B cell (primary cell): ENCODE results near the gene POLR3K. TPM values are rescaled to one million over a fixed set of nuclear protein-coding genes. Genes with fewer than 3 reads are reported as not detected.

Experiments used
- ATAC-seq: fragments of 200-7000 bp; cut with Tn5 transposase; one replicate; pipeline ENCODE4 v1.10.0; 2021; ENCODE audit warnings: low read depth, mild to moderate bottlenecking, moderate number of reproducible peaks, moderate library complexity
- CTCF ChIA-PET: fragments of 350-600 bp; sonication (Branson Sonifier 250); formaldehyde crosslinking; loops from one replicate; lab custom pipeline; 2021; ENCODE audit warnings: antibody characterized with exemption, inconsistent platforms; lab: Charles Lee
- POLR2A ChIA-PET: fragments of 350-600 bp; sonication (Branson Sonifier 250); formaldehyde crosslinking; loops from one replicate; lab custom pipeline; 2021; ENCODE audit warnings: antibody characterized with exemption; lab: Charles Lee
- DNase-seq: peaks from one replicate; pipeline ENCODE4 v3.0.0; 2013
- H2AFZ ChIP-seq: 2 replicates; pipeline ENCODE4 v1.6.1; 2012; ENCODE audit warnings: mild to moderate bottlenecking, low read depth, low read length; ENCODE audit not compliant: insufficient read depth, poor library complexity, severe bottlenecking
- H3K27ac ChIP-seq, 2 donors: 1 replicate in 1 of 2; 2 replicates in 1 of 2; pipeline ENCODE4 v1.5.1; 2012 to 2013; ENCODE audit warnings: low read length in 2 of 2, mild to moderate bottlenecking in 2 of 2, moderate library complexity in 1 of 2
- H3K27me3 ChIP-seq, 4 experiments: fragments of 200-600 bp in 1 of 4; sonication (generic) in 1 of 4; replicated peaks in 1 of 4; 1 replicate in 2 of 4; 2 replicates in 2 of 4; pipeline versions ENCODE4 v1.6.1 to v1.7.0; 2013 to 2016; ENCODE audit warnings: low read length in 3 of 4, mild to moderate bottlenecking in 2 of 4, mixed read lengths in 1 of 4, moderate library complexity in 1 of 4; ENCODE audit not compliant: insufficient read depth in 4 of 4, control insufficient read depth in 3 of 4; ENCODE audit errors: control extremely low read depth in 1 of 4
- H3K36me3 ChIP-seq, 2 experiments: replicated peaks in 1 of 2; 1 replicate in 1 of 2; 2 replicates in 1 of 2; pipeline versions ENCODE4 v1.6.1 to v1.7.1; 2013; ENCODE audit warnings: low read length in 1 of 2; ENCODE audit not compliant: insufficient read depth in 2 of 2, control insufficient read depth in 1 of 2; ENCODE audit errors: control extremely low read depth in 1 of 2, extremely low read depth in 1 of 2
- H3K4me1 ChIP-seq, 2 donors: fragments of 200-600 bp in 1 of 2; sonication (generic) in 1 of 2; 1 replicate in 1 of 2; 2 replicates in 1 of 2; pipeline versions ENCODE4 v1.5.1 to v1.6.1; 2013 to 2017; ENCODE audit warnings: low read length in 2 of 2; ENCODE audit not compliant: control insufficient read depth in 2 of 2, insufficient read depth in 2 of 2
- H3K4me2 ChIP-seq: replicated peaks from 2 replicates; pipeline ENCODE3; 2012; ENCODE audit warnings: mild to moderate bottlenecking, low read depth, low read length; ENCODE audit not compliant: poor library complexity, severe bottlenecking
- H3K4me3 ChIP-seq, 5 experiments: fragments of 200-600 bp in 1 of 5; sonication (generic) in 1 of 5; 1 replicate in 3 of 5; 2 replicates in 2 of 5; pipeline versions ENCODE4 v1.5.1 to v1.7.0; 2011 to 2016; ENCODE audit warnings: low read length in 4 of 5, mild to moderate bottlenecking in 4 of 5, low read depth in 2 of 5, control low read depth in 1 of 5, moderate library complexity in 1 of 5; ENCODE audit not compliant: insufficient read depth in 1 of 5; ENCODE audit errors: control extremely low read depth in 1 of 5, extremely low read depth in 1 of 5
- H3K79me2 ChIP-seq: fragments of 200-600 bp; sonication (generic); one replicate; pipeline ENCODE4 v1.6.0; 2016; ENCODE audit warnings: low read length; ENCODE audit not compliant: control insufficient read depth, insufficient read depth
- H3K9ac ChIP-seq: fragments of 200-600 bp; sonication (generic); 2 replicates; pipeline ENCODE4 v1.6.1; 2017; ENCODE audit warnings: mild to moderate bottlenecking, low read length, moderate library complexity
- H3K9me3 ChIP-seq, 3 donors: one replicate each; pipeline versions ENCODE4 v1.6.1 to v1.7.1; 2013; ENCODE audit warnings: low read length in 2 of 3; ENCODE audit not compliant: control insufficient read depth in 2 of 3, insufficient read depth in 1 of 3; ENCODE audit errors: control extremely low read depth in 1 of 3
- H4K20me1 ChIP-seq: 2 replicates; pipeline ENCODE4 v1.6.0; 2012; ENCODE audit warnings: mild to moderate bottlenecking, low read length; ENCODE audit not compliant: insufficient read depth, control insufficient read depth, poor library complexity, severe bottlenecking
- H3K27ac Mint-ChIP-seq: one replicate; pipeline ENCODE4 v1.8.0; 2021; ENCODE audit warnings: mixed read lengths
- H3K27me3 Mint-ChIP-seq: one replicate; pipeline ENCODE4 v1.8.0; 2021; ENCODE audit warnings: mixed read lengths
- H3K4me1 Mint-ChIP-seq: one replicate; pipeline ENCODE4 v1.8.0; 2021; ENCODE audit warnings: mixed read lengths
- H3K4me3 Mint-ChIP-seq: one replicate; pipeline ENCODE4 v1.8.0; 2021; ENCODE audit warnings: mixed read lengths
- H3K9me3 Mint-ChIP-seq: one replicate; pipeline ENCODE4 v1.8.0; 2022; ENCODE audit warnings: mixed read lengths; ENCODE audit not compliant: insufficient read depth
- EZH2 ChIP-seq: IDR thresholded peaks from 2 replicates; pipeline ENCODE4 v1.6.1; 2012; ENCODE audit warnings: borderline replicate concordance, low read depth, mild to moderate bottlenecking, moderate library complexity, low read length; ENCODE audit not compliant: insufficient read depth, poor library complexity, severe bottlenecking
- WGBS: methylation state at CpG from one replicate; pipeline ENCODE4 v1.1.5; 2013; ENCODE audit warnings: missing lambda C conversion rate; ENCODE audit not compliant: insufficient coverage; 5-methylcytosine and 5-hydroxymethylcytosine counted together
- intact Hi-C: fragments of 100-400 bp; cut with micrococcal nuclease; formaldehyde crosslinking; loops from one replicate; pipeline ENCODE4 v1.10.0; 2022
- polyA plus RNA-seq: library from polyadenylated mRNA; depleted of rRNA; stranded (reverse); fragments of >200 nt; gene quantifications from 2 replicates; pipeline ENCODE4 v1.2.3, GENCODE V29; 2012
- total RNA-seq, 2 donors: library from RNA; stranded (reverse); fragments of 120-200 nt in 1 of 2; gene quantifications; 1 replicate in 1 of 2; 2 replicates in 1 of 2; pipeline versions ENCODE4 v1.2.3 to v1.2.4, GENCODE V29; 2013 to 2022
- TF ChIP-seq, protein P1 (sequence below): fragments of 200-600 bp; IDR thresholded peaks from one replicate; pipeline ENCODE4 v1.8.0; 2022; ENCODE audit warnings: antibody characterized with exemption, mild to moderate bottlenecking

The POLR3K gene
- total and polyA plus RNA-seq, 2 donors (not counting 1 experiment from before 2014, with no cell fraction given): 26.3 to 34.9 TPM

- ATAC-seq (peak; percentile 94), DNase-seq (peak; percentile 87)
- peak overlapping the region; percentile 56 for H3K27ac Mint-ChIP-seq
- H3K9me3 Mint-ChIP-seq: no peaks in the 10 kb centered on the region
- WGBS: 21% methylated on average over 17 of the region's 17 CpGs
- POLR2A ChIA-PET: interaction anchor here (0.6 to 1.5 kb wide), 5 partner anchors 12 to 116 kb away, joined by 3 to 9 read pairs (median 4); partner anchors contain the start of gene MPG
- peak overlapping the region; percentile 1 for H2AFZ ChIP-seq
- TF ChIP-seq, protein P1, sequence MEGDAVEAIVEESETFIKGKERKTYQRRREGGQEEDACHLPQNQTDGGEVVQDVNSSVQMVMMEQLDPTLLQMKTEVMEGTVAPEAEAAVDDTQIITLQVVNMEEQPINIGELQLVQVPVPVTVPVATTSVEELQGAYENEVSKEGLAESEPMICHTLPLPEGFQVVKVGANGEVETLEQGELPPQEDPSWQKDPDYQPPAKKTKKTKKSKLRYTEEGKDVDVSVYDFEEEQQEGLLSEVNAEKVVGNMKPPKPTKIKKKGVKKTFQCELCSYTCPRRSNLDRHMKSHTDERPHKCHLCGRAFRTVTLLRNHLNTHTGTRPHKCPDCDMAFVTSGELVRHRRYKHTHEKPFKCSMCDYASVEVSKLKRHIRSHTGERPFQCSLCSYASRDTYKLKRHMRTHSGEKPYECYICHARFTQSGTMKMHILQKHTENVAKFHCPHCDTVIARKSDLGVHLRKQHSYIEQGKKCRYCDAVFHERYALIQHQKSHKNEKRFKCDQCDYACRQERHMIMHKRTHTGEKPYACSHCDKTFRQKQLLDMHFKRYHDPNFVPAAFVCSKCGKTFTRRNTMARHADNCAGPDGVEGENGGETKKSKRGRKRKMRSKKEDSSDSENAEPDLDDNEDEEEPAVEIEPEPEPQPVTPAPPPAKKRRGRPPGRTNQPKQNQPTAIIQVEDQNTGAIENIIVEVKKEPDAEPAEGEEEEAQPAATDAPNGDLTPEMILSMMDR: peak; percentile 96
- no peak for TF ChIP-seq EZH2
- no peaks in the 10 kb centered on the region for H3K36me3 ChIP-seq
- H3K9ac ChIP-seq: no peak overlapping the region
- no peaks in the 10 kb centered on the region for H4K20me1 ChIP-seq
- no peak overlapping the region for H3K4me2 ChIP-seq
- no peak overlapping the region for H3K4me3 ChIP-seq
- H3K4me3 Mint-ChIP-seq: no peak overlapping the region
- peaks cover 0 to 8% of the 10 kb centered on the region in 2 donors for H3K4me1 ChIP-seq
- H3K9me3 ChIP-seq: no peaks in the 10 kb centered on the region
- H3K79me2 ChIP-seq: no peaks in the 10 kb centered on the region
- intact Hi-C loops: loop anchor here (1.0 kb wide), 5 partner anchors 13 to 297 kb away; partner anchors contain the start of gene MPG
- H3K27ac ChIP-seq: no peak overlapping the region
- peaks cover 6% of the 10 kb centered on the region for H3K27me3 Mint-ChIP-seq
- peaks cover 0 to 15% (median 3%) of the 10 kb centered on the region in 4 experiments for H3K27me3 ChIP-seq
- H3K4me1 Mint-ChIP-seq: peaks cover 7% of the 10 kb centered on the region
- CTCF ChIA-PET: interaction anchor here (0.8 to 14.6 kb wide), 30 partner anchors 9 to 305 kb away, joined by 3 to 401 read pairs (median 6); partner anchors contain the start of genes HBQ1, MPG, MRPL28 and POLR3K
Observed at GRCh38 chr16:65745-66144, 12.3 kb upstream of the POLR3K start.

DNA sequence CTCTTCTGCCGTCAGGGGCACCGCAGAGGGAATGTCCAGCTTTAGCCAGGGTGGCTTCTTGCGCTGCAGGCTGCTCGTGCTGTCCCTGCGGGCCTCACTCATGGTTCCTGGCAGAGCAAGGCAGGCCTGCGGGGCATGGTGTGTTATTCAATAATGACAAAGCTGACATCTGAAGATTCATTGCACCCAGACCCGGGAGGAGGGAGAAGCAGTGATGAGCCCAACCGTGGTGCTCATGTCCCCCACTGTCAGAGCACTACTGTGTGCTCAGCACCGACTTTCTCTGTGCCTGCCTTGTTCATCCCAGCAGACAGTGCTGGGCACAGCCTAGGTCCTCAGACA lies 11.5 kb upstream of the POLR3K start:
- H3K36me3 ChIP-seq: no peaks in the 10 kb centered on the region
- ATAC-seq: no peak
- H4K20me1 ChIP-seq: no peaks in the 10 kb centered on the region

More for the DNA sequence above, 11.5 kb upstream of the POLR3K start:
- DNase-seq: no peak
- no peaks in the 10 kb centered on the region for H3K9me3 Mint-ChIP-seq
- Histone ChIP-seq H3K27me3 (peaks cover 0 to 8% (median 2%) of the 10 kb centered on the region in 4 experiments), H2AFZ (no peak overlapping the region), H3K4me3 (no peak overlapping the region), H3K79me2 (no peaks in the 10 kb centered on the region), H3K9ac (no peak overlapping the region), H3K27ac (no peak overlapping the region), H3K9me3 (no peaks in the 10 kb centered on the region), H3K4me1 (peaks cover 0 to 8% of the 10 kb centered on the region in 2 donors), H3K4me2 (no peak overlapping the region)
- intact Hi-C loops: loop anchor here (1.0 kb wide), 5 partner anchors 13 to 297 kb away; partner anchors contain the start of gene MPG
- H3K4me3 Mint-ChIP-seq: no peak overlapping the region
- POLR2A ChIA-PET: interaction anchor here (0.5 to 0.6 kb wide), 3 partner anchors 13 to 117 kb away, joined by 3 to 7 read pairs (median 4); no protein-coding TSS in a partner anchor
- peaks cover 4% of the 10 kb centered on the region for H3K27me3 Mint-ChIP-seq
- 94% methylated on average over 9 of the region's 9 CpGs for WGBS
- H3K4me1 Mint-ChIP-seq: peaks cover 7% of the 10 kb centered on the region
- no peak overlapping the region for H3K27ac Mint-ChIP-seq
- CTCF ChIA-PET: interaction anchor here (0.9 to 14.6 kb wide), 16 partner anchors 8 to 297 kb away, joined by 3 to 401 read pairs (median 16); partner anchors contain the start of genes HBQ1, POLR3K and SNRNP25
- no peak for TF ChIP-seq EZH2
- TF ChIP-seq, protein P1: no peak
